Neural progenitor cell (in vitro differentiated cells): ENCODE data around the gene SMIM35. TPM values are rescaled to one million over a fixed set of nuclear protein-coding genes. Genes with fewer than 3 reads are reported as not detected.

Experiments used
- DNase-seq: peaks from one replicate; pipeline ENCODE4 v3.0.0-alpha.2; 2016; ENCODE audit warnings: low spot score
- H2AFZ ChIP-seq: fragments of 200-600 bp; sonication (generic); replicated peaks from 2 replicates; pipeline ENCODE4 v1.6.1; 2016; ENCODE audit warnings: antibody characterized with exemption
- H3F3A ChIP-seq: fragments of 200-600 bp; sonication (generic); 2 replicates; pipeline ENCODE4 v1.6.1; 2016; ENCODE audit warnings: antibody characterized with exemption, low read depth
- H3K27ac ChIP-seq: fragments of 200-600 bp; sonication (generic); 2 replicates; pipeline ENCODE4 v1.5.1; 2016; ENCODE audit warnings: mild to moderate bottlenecking
- H3K27me3 ChIP-seq: fragments of 200-600 bp; sonication (generic); 2 replicates; pipeline ENCODE4 v1.6.1; 2016; ENCODE audit warnings: mild to moderate bottlenecking, moderate library complexity
- H3K36me3 ChIP-seq: fragments of 200-600 bp; sonication (generic); 2 replicates; pipeline ENCODE4 v1.5.1; 2016
- H3K4me1 ChIP-seq: fragments of 200-600 bp; sonication (generic); 2 replicates; pipeline ENCODE4 v1.6.1; 2016; ENCODE audit warnings: mixed run types
- H3K4me2 ChIP-seq: fragments of 200-600 bp; sonication (generic); 2 replicates; pipeline ENCODE4 v1.6.1; 2016
- H3K4me3 ChIP-seq: fragments of 200-600 bp; sonication (generic); 2 replicates; pipeline ENCODE4 v1.5.1; 2016
- H3K79me2 ChIP-seq: fragments of 200-600 bp; sonication (generic); 2 replicates; pipeline ENCODE4 v1.6.1; 2016; ENCODE audit warnings: low read depth
- H3K9ac ChIP-seq: fragments of 200-600 bp; sonication (generic); 2 replicates; pipeline ENCODE4 v1.6.1; 2016
- H3K9me3 ChIP-seq: fragments of 200-600 bp; sonication (generic); 2 replicates; pipeline ENCODE4 v1.5.1; 2016; ENCODE audit warnings: low read depth
- H4K20me1 ChIP-seq: fragments of 200-600 bp; sonication (generic); 2 replicates; pipeline ENCODE4 v1.6.1; 2016; ENCODE audit warnings: low read depth
- H3K27ac Mint-ChIP-seq: 3 replicates; pipeline ENCODE4 v1.8.0; 2021; ENCODE audit warnings: mixed read lengths
- H3K27me3 Mint-ChIP-seq: 2 replicates; pipeline ENCODE4 v1.8.0; 2022; ENCODE audit warnings: low read depth, mild to moderate bottlenecking, inconsistent platforms, moderate library complexity, mixed read lengths; ENCODE audit not compliant: insufficient read depth
- H3K36me3 Mint-ChIP-seq: 3 replicates; pipeline ENCODE4 v1.8.0; 2021; ENCODE audit warnings: mixed read lengths
- H3K4me1 Mint-ChIP-seq: 3 replicates; pipeline ENCODE4 v1.8.0; 2021; ENCODE audit warnings: mixed read lengths
- H3K4me3 Mint-ChIP-seq: 3 replicates; pipeline ENCODE4 v1.8.0; 2021; ENCODE audit warnings: mild to moderate bottlenecking, moderate library complexity, mixed read lengths
- H3K9me3 Mint-ChIP-seq: 3 replicates; pipeline ENCODE4 v1.8.0; 2020; ENCODE audit warnings: mixed read lengths
- EZH2 ChIP-seq: fragments of 200-600 bp; sonication (generic); IDR thresholded peaks from 2 replicates; pipeline ENCODE4 v1.6.1; 2017; ENCODE audit warnings: antibody characterized with exemption, mild to moderate bottlenecking, moderate library complexity
- EZH2phosphoT487 ChIP-seq: fragments of 200-600 bp; sonication (generic); IDR thresholded peaks from 2 replicates; pipeline ENCODE4 v1.6.1; 2017; ENCODE audit warnings: antibody characterized with exemption
- total RNA-seq: library from RNA; depleted of rRNA; stranded (reverse); fragments of >200 nt; gene quantifications from 2 replicates; pipeline ENCODE4 v1.2.3, GENCODE V29; 2015; ENCODE audit warnings: low replicate concordance
- TF ChIP-seq, protein P1 (sequence below): fragments of 200-600 bp; sonication (generic); IDR thresholded peaks from 2 replicates; pipeline ENCODE4 v1.5.1; 2017; ENCODE audit warnings: antibody characterized with exemption, mild to moderate bottlenecking

SMIM35 gene
- total RNA-seq, 1 donor from 2014 or later: not detected

GRCh38 chr11:118100691-118101232, 14.0 kb upstream of the SMIM35 start:
- Mint-ChIP-seq H3K36me3 (no peaks in the 10 kb centered on the region), H3K9me3 (no peaks in the 10 kb centered on the region), H3K4me3 (no peak overlapping the region), H3K27me3 (peaks cover 23% of the 10 kb centered on the region), H3K27ac (no peak overlapping the region), H3K4me1 (peaks cover 17% of the 10 kb centered on the region)
- peaks cover 16% of the 10 kb centered on the region for H3K4me1 ChIP-seq
- no peak overlapping the region for H3K27ac ChIP-seq
- no peaks in the 10 kb centered on the region for H3K36me3 ChIP-seq
- no peaks in the 10 kb centered on the region for H3F3A ChIP-seq
- no peak overlapping the region for H3K4me3 ChIP-seq
- no peaks in the 10 kb centered on the region for H4K20me1 ChIP-seq
- H3K9ac ChIP-seq: no peak overlapping the region
- H3K79me2 ChIP-seq: no peaks in the 10 kb centered on the region
- no peaks in the 10 kb centered on the region for H3K27me3 ChIP-seq
- DNase-seq: no peak
- TF ChIP-seq, protein P1, sequence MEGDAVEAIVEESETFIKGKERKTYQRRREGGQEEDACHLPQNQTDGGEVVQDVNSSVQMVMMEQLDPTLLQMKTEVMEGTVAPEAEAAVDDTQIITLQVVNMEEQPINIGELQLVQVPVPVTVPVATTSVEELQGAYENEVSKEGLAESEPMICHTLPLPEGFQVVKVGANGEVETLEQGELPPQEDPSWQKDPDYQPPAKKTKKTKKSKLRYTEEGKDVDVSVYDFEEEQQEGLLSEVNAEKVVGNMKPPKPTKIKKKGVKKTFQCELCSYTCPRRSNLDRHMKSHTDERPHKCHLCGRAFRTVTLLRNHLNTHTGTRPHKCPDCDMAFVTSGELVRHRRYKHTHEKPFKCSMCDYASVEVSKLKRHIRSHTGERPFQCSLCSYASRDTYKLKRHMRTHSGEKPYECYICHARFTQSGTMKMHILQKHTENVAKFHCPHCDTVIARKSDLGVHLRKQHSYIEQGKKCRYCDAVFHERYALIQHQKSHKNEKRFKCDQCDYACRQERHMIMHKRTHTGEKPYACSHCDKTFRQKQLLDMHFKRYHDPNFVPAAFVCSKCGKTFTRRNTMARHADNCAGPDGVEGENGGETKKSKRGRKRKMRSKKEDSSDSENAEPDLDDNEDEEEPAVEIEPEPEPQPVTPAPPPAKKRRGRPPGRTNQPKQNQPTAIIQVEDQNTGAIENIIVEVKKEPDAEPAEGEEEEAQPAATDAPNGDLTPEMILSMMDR: no peak
- TF ChIP-seq EZH2phosphoT487 (no peak), EZH2 (no peak)
- no peak overlapping the region for H2AFZ ChIP-seq
- H3K9me3 ChIP-seq: no peaks in the 10 kb centered on the region
- H3K4me2 ChIP-seq: no peak overlapping the region

DNA sequence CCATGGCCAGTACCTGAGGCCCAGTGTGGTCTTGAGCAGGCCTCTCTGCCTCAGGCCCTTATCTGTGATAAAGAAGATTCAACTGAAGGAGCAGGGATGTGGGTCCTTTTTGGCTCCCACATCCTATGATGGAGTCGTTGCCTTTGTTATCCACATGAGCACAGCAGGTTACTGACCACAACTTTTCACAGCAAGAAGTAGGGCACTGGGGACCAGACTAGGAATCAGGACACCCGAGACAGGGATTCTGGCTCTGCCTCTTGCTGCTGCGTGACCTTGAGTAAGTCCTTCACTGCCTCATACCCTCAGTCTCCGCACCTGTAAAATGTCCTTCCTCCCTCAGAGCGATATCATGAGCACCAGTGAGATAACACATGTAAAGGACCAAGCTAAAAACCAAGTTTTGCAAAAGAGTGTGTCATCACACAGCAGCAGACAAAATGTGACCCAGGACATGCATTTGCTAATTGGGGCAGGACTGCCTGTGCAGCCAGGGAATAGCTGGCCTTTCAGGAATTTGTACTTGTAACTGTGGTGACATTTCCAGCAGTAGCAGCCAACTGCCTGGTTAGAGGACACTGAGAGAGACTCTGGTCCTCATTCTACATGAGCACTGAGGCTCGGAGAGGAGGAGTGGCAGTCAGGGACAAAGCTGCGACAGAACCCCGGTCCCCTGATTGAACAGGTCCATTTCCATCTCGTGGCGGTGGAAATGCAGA, 13.2 kb upstream of the SMIM35 start:
- no peaks in the 10 kb centered on the region for H3K36me3 ChIP-seq
- no peak for DNase-seq
- H3K4me3 Mint-ChIP-seq: no peak overlapping the region
- peaks cover 23% of the 10 kb centered on the region for H3K27me3 Mint-ChIP-seq
- TF ChIP-seq, protein P1: no peak
- no peak for TF ChIP-seq EZH2phosphoT487
- no peak for TF ChIP-seq EZH2
- no peaks in the 10 kb centered on the region for H3K9me3 Mint-ChIP-seq
- H3K4me1 ChIP-seq: peaks cover 19% of the 10 kb centered on the region
- H3K36me3 Mint-ChIP-seq: no peaks in the 10 kb centered on the region
- H3F3A ChIP-seq: no peaks in the 10 kb centered on the region
- no peak overlapping the region for H3K4me3 ChIP-seq
- H3K27ac Mint-ChIP-seq: no peak overlapping the region
- H3K27me3 ChIP-seq: no peaks in the 10 kb centered on the region
- no peak overlapping the region for H3K27ac ChIP-seq
- no peaks in the 10 kb centered on the region for H3K79me2 ChIP-seq
- no peak overlapping the region for H2AFZ ChIP-seq
- H3K9ac ChIP-seq: no peak overlapping the region
- H3K4me1 Mint-ChIP-seq: peaks cover 17% of the 10 kb centered on the region
- H4K20me1 ChIP-seq: no peaks in the 10 kb centered on the region
- H3K4me2 ChIP-seq: no peak overlapping the region
- no peaks in the 10 kb centered on the region for H3K9me3 ChIP-seq

DNA sequence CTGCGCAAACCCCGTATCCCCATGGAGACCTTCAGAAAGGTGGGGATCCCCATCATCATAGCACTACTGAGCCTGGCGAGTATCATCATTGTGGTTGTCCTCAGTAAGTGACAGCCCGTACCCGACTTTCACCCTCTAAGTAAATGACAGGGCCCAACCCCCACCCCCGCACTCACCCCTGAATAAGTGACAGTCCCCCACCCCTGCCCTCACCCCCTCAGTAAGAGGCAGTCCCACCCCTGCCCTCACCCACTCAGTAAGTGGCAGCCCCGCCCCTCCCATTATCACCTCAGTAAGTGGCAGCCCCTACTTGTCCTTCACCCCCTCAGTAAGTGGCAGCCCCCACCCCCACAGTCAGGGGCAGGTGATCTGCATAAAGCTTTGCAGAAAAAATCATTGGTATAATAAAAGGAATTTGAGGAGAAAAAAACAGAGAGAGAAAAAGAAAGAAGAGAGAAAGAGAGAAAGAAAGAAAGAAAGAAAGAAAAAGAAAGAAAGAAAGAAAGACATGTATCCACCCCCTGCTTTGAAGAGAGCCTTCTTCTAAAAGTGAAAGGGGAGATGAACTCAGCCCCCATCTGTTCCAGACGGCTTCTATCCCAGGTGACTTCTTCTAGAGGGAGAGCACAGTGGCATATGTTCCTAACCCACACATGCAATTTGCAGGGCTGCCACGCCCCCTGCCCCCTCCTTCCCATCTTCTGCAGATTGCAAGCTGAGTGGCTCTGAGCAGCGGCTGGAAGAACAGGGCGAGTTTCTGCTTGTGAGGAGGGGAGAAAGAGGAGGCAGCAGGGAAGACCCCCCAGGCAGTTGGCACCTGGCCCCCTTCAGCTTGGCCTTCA, 12.5 kb upstream of the SMIM35 start:
- TF ChIP-seq, protein P1: no peak
- TF ChIP-seq EZH2phosphoT487: no peak
- peak; percentile 24 for DNase-seq
- Histone ChIP-seq H3K79me2 (no peaks in the 10 kb centered on the region), H3K36me3 (no peaks in the 10 kb centered on the region), H3K9ac (no peak overlapping the region), H2AFZ (no peak overlapping the region), H3K27ac (no peak overlapping the region), H3F3A (no peaks in the 10 kb centered on the region), H3K4me1 (peaks cover 19% of the 10 kb centered on the region), H3K4me2 (no peak overlapping the region), H3K27me3 (no peaks in the 10 kb centered on the region), H3K9me3 (no peaks in the 10 kb centered on the region), H3K4me3 (no peak overlapping the region), H4K20me1 (no peaks in the 10 kb centered on the region)
- peaks cover 17% of the 10 kb centered on the region for H3K4me1 Mint-ChIP-seq
- no peaks in the 10 kb centered on the region for H3K36me3 Mint-ChIP-seq
- H3K27ac Mint-ChIP-seq: no peak overlapping the region
- no peak overlapping the region for H3K4me3 Mint-ChIP-seq
- no peaks in the 10 kb centered on the region for H3K9me3 Mint-ChIP-seq
- H3K27me3 Mint-ChIP-seq: peaks cover 23% of the 10 kb centered on the region
